HCT116 (cell line): ENCODE results near the gene PBLD.

ENCODE experiments used
- CEBPB ChIP-seq: IDR thresholded peaks from 2 replicates; pipeline ENCODE4 v1.6.1; 2012; ENCODE audit warnings: low read depth
- EZH2 ChIP-seq: fragments of 200-600 bp; sonication (generic); IDR thresholded peaks from 2 replicates; pipeline ENCODE4 v1.6.1; 2017; ENCODE audit warnings: antibody characterized with exemption, mixed run types
- JUND ChIP-seq: IDR thresholded peaks from 2 replicates; pipeline ENCODE4 v1.6.1; 2012
- POLR2A ChIP-seq: IDR thresholded peaks from 2 replicates; pipeline ENCODE4 v1.7.0; 2011; ENCODE audit warnings: borderline replicate concordance; ENCODE audit not compliant: insufficient read depth, insufficient read length; ENCODE audit errors: extremely low read depth
- RAD21 ChIP-seq: IDR thresholded peaks from 2 replicates; pipeline ENCODE4 v1.6.1; 2012; ENCODE audit warnings: low read depth, mild to moderate bottlenecking
- TF ChIP-seq, protein P1 (sequence below), 3 experiments: fragments of 200-600 bp in 1 of 3; sonication (generic) in 1 of 3; IDR thresholded peaks in 2 of 3; conservative IDR thresholded peaks in 1 of 3; 2 replicates each; pipeline ENCODE4 v1.5.1; 2012 to 2017; ENCODE audit warnings: low read depth in 2 of 3, low read length in 2 of 3, antibody characterized with exemption in 1 of 3, borderline replicate concordance in 1 of 3, control low read depth in 1 of 3, mild to moderate bottlenecking in 1 of 3, mixed read lengths in 1 of 3, mixed run types in 1 of 3, moderate library complexity in 1 of 3; ENCODE audit not compliant: insufficient read depth in 1 of 3
- TF ChIP-seq, protein P2 (sequence below): IDR thresholded peaks from 2 replicates; pipeline ENCODE4 v1.6.1; 2012

DNA sequence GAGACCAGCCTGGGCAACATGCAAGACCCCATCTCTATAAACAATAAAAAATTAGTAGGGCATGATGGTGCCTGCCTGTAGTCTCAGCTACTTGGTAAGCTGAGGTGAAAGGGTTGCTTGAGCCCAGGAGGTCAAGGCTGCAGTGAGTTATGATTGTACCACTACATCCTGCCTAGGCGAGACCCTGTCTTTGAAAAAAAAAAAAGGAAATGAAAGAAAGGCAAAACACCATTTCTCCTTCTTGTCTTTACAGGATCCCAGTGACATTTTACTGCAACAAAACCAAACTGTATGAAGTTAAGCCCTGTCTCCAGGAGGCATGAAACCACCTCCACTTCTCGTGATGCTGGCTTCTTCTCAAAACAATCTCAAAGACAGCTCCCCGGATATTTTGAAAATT, 29.9 kb upstream of the PBLD start:
- TF ChIP-seq, protein P1, sequence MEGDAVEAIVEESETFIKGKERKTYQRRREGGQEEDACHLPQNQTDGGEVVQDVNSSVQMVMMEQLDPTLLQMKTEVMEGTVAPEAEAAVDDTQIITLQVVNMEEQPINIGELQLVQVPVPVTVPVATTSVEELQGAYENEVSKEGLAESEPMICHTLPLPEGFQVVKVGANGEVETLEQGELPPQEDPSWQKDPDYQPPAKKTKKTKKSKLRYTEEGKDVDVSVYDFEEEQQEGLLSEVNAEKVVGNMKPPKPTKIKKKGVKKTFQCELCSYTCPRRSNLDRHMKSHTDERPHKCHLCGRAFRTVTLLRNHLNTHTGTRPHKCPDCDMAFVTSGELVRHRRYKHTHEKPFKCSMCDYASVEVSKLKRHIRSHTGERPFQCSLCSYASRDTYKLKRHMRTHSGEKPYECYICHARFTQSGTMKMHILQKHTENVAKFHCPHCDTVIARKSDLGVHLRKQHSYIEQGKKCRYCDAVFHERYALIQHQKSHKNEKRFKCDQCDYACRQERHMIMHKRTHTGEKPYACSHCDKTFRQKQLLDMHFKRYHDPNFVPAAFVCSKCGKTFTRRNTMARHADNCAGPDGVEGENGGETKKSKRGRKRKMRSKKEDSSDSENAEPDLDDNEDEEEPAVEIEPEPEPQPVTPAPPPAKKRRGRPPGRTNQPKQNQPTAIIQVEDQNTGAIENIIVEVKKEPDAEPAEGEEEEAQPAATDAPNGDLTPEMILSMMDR (IDR thresholded peaks at IDR 0.05 in 2 of 3, conservative IDR thresholded peaks at IDR 0.05 in 1 of 3; ENCODE audit: borderline replicate concordance in 1 of 3, insufficient read depth in 1 of 3, low read depth in 2 of 3, low read length in 2 of 3), result no peak
- no peak for TF ChIP-seq POLR2A
- TF ChIP-seq, protein P2, sequence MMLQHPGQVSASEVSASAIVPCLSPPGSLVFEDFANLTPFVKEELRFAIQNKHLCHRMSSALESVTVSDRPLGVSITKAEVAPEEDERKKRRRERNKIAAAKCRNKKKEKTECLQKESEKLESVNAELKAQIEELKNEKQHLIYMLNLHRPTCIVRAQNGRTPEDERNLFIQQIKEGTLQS, result no peak
- no peak for TF ChIP-seq CEBPB
- no peak for TF ChIP-seq JUND
- no peak for TF ChIP-seq EZH2
- no peak for TF ChIP-seq RAD21
